GM19099 (cell line): ENCODE results near the gene PSMB7.

Source experiments
- POLR2A ChIP-seq: IDR thresholded peaks from 3 replicates; pipeline ENCODE4 v1.6.1; 2011; ENCODE audit warnings: low read depth; ENCODE audit not compliant: insufficient read length; ENCODE audit errors: extremely low read depth

PSMB7 gene

DNA sequence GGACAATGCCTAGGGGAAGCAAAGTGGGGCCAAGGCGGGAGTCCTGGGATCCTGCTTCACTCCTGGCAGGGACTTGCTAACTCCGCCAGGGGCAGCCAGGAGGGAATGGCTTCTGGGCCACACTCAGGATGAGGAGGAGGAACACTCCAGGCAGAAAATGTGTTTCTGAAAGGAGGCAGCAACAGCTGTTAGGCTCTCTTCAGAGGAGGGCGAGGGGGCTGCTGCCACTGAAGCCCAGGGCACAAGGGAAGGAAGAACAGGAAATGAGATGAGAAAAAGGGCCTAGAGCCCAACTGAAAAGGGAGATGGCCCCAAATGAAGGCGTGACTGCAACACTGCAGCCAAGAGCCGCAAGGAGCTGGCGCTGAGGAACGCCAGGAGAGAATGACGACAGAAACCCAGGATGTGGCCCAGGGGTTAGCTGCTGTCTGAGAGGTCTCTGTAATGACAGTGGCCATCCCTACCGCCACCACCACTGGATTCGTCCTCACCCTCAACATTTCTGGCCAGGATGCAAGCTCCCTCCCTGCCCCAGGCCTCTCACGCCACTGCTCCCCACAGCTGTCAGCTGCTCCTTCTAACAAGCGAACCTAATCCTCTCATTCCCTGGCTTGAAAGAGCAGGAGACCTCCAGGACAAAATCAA, 15.8 kb downstream of the PSMB7 start:
- no peak for TF ChIP-seq POLR2A

DNA sequence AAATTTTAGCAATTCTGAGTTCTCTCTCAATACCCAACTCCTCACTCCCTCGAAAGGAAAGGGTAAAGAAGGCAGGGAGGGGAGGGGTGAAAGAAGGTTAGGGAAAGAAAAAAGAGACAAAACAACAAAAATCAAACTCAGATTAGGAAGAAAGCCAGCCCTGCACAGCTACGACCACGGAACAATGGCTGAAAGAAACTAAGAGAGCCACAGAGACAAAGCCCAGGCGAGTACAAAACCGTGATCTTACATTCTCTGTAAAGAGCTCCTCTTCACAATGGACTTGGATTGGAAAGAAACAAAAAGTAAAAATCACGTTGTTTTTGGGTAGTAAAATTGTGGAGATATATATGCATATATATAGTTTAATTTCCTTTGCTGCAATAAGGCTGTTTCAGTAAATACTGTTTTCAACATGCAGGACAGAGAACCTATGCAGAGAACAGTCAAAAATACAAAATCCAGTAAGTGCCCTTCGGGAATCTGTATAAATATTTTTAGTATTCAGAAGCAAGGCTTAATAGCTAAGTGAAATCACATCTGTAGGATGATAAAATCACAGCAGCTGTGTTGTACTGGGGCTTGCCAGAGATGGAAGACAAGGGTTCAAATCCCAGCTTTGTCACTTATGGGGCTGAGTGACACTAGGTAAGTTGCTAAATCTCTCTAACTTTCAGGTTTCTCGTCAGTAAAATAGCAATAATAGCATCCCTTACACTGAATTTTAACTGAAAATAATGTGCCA, 16.9 kb downstream of the PSMB7 start:
- TF ChIP-seq POLR2A: no peak

DNA sequence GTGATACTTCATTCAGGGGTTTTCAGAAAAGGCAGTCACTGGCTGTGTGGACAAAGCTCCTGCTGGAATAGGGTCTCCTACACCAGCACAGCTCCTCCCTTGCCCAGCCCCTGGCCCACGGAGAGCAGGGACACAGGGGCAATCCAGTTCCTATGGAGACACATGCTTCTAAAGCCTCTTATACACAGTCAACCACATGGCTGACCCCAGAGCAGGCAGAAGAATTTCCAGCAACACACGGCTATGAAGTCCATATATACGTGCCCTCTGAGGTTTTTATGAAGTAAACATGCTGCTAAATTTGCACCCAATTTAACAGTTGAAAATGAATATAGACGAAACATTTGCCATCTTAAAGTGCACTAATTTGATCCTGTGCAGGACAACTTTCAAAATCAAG, 19.4 kb downstream of the PSMB7 start:
- no peak for TF ChIP-seq POLR2A

DNA sequence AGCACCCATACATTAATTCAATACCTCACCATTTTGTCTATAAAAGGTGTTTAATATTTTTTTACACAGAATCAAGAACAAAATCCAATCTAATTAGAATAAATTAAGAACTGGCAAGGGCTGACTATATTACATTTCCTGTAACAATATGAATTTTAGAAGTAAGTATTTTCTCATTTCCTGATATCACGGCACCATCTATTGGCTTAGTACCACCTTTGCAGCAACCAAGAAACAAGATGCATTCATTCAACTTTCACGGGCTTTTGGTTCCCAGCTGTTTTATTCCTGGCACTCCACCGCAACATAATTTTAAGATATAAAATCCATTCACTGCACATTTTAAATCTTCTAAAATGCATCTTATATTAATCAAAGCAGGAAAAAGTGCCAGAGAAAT, 20.6 kb downstream of the PSMB7 start:
- TF ChIP-seq POLR2A: no peak

DNA sequence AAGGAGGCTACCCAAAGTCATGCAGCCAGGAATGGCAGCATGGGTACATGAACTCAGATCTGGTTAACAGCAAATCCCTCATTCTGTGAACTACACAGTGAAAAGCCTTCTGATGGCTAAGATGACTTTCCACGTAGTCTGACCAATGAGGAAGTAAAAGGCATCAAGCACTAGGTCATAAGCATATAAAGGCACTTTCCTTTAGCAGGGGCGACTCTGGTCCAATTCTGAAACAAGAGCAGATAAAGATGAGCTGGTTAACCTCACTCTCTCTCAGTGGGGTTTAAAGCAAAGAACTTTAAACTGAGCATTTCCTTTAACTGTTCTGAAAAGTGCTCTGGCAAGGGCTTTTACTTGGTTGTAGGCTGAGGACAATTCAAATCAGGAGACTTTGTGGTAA, 21.1 kb downstream of the PSMB7 start:
- TF ChIP-seq POLR2A: no peak

DNA sequence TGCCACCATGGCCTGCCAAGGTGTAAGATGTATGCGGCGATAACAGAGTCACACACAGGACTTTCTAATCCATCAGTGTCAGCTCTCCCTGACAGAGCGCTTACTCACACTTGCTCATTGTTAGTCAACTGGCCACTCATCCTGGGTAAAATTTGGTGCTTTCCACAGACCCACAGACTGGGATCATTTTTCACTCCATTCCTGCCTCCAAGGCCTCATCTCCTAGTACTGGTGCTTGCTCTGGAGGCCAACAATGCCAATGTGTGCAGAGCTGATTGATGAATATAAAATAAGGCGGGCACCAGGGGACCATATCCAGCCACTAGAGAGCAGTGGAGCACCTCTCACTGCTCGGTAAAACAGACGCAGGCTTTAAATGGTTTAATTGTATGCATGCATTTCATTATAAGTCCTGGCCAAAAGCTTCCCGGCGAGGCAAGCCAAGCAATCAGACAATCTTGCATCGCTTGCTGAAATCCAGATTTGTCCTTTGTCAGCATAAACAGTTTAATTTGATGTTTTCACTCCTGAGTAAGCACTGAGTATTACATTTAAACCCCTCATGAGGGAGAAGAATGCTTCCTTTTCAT, 22.3 kb downstream of the PSMB7 start:
- TF ChIP-seq POLR2A: no peak

DNA sequence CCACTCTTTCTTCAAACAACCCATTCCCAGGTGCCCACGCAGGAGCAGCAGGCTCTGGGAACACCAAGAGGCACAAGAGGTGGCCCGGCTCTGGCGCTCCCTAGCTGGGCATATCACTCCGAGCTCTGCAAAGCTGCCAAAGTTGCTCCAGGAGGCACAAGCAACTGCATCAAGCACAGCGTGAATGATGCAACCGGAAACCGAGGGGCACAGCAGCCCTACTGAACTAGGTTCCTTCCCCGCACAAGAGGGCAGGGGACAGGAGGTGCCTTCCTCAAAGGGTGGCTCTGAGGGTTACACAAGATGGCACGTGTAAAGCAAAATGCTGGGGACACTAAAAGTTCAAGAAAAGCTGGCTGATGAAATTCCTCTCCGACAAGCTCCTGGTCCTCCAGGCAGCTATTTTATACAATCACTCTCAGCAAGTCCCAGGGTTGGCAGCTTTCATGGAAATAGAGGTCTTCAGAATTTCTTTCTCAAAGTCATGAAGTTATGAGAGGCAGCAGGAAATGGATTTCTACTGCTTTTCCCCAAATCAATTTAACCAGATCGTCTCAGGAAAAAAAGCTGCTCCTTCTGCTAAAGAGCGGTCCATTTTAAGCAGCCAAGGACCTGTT, 22.9 kb downstream of the PSMB7 start:
- TF ChIP-seq POLR2A: no peak

DNA sequence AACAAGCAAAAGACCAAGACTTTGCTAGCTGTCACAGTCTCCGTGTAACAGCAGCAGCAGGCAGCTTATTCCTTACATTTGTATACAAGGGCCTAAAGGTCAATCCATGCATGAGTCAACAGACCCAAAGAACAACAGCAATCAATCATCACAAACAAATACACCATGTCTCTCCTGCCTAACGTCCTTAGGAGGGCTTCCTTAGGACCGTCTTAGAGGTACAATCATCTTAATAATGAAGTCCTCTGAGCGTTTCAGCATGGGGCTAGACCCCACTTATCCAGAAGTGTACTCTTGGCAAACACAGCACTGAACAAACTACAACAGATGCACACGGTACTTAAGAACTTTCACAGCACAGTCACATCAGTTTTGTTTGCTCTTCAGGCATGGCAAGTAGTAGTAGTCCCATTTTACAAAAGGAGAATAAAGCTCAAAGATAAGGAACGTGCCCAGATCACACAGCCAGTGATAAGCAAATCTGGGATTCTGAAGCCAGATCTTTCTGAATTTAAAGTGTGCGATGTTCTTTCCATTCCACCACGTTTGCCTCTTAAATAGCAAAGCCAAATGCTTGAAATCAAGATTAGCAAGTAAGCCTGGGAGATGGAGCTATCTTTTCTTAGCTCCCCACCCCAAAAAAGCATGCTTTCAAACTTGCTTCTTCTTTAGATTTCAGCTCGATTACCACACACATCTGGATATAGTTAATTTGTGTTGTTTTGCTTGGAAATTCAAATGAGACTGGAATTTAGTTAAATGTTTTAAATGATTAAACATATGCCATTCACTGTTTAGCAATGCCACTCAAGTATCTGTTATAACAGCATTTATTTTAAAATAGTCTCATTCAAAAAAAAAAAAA, 24.2 kb downstream of the PSMB7 start:
- TF ChIP-seq POLR2A: no peak

DNA sequence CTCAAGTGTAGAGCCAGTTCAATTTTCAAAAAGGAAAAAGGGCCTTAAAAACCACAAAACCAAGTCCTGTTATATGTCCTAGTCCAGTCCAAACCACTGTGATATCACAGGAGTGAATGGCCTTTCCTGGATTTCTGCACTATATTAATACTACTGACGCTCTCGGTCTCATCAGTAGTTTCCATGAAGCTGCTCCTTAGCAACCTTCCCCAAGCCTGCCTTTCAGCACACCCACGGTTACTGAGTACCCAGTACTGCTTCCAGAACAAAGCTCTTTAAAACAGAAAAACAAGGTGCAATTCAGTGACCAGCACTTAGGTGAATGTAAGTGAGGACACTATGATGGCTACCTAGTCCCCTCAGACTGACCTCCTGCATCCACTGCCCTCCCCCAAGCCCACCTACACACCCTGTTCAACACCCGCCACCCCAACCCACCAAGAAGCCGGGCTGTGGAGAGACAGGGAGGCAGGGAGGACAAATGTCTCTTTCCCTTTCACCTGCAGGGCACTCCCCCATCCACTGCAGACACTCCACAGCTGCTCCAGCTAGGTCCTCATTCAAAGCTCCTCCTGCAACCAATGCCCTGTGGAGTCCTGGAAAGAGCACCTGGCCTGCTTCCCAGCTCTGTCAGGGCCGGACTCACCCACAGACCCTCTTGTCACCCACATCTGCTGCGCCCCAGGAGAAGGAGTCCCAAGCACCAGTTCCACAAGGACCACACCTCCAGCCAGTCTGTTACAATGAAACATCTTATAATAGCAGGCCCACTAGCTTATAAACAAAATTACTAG, 25.9 kb downstream of the PSMB7 start:
- TF ChIP-seq POLR2A: no peak

DNA sequence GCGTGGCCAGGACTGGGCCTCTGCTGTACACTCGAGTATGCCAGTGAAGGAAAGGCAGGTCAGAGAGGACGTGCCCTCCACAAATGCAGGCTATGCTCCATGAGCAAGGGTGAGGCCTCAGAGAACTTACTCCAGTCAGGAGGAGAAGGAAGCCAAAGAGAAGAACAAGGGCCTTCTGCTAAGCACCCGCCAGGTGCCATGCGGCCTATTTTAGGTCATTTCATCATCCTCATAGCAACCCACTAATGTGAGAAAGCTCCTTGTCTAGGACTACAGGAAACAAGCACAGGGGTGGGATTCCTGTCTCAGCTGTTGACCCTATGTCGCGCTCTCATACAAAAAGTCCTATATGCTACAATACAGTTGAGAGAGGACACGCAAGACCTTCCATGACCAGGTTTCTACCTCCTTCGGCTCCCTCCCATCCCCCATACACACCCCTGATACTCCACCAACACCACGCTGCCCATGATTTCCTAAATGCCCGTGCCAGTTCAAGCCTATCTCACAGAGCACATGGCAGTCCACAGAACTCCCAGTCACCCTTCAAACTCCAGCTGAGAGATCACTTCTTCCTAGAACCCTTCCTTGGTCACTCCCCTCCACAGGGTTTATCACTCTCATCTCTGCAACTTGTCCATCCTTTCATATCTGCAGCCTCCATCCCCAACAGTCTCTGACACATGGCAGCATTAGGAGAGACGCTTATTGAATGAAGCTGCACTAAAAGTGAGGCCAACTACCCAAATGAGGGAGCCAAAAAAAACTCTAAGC, 26.8 kb downstream of the PSMB7 start:
- TF ChIP-seq POLR2A: no peak

DNA sequence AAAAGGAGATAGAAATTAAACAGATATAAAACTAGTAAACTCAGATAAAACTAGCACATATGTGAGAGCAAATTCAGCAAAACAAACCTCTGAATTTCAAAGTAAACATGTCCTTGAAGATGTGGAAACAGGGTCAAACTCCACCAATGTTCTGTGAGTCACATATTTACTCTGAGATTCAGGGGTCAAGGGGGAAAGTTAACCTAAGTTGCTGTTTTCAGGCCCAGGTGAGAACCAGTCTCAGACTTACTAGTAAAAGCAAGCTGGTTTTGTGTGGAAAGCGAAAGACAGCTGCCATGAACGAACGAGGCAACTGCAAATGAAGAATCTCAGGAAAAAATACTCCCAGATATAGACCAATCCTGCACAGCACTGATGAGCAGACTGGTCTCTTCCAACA, 29.0 kb downstream of the PSMB7 start:
- no peak for TF ChIP-seq POLR2A

DNA sequence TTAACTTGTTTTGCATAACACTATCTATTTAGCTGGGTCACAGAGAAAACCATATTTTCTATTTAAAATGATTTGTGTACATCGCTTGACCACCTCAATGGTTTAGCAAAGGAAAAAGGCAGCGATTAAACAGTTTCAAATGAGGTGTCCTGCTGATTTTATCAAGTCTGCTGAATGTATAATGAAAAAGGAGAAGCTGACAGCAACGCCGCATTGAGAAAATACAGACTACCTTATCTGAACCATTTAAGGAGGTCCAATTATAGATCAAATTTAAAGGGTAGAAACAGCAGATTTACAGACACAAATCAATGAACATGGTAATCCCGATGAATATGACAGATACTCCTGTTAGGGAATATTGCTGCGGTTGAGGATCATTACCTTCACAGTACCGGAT, 29.6 kb downstream of the PSMB7 start:
- TF ChIP-seq POLR2A: no peak

DNA sequence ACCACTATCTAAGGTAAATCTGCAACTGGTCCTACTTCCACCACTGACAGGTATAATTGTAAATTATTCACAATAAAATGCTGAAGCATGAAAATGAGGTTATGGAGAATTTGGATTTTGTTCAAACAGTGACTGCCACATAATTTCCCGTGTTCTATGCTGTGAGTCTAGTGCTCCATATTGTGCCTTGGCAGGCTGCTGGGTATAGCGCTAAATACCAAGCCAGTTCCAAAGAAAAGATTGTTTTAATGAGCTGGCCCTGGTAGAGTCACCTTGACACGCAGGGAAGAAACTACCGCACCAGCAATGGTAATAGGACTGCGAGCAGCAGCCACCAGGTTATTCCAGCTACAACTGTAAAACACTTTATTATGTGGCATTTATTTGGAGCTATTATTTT, 30.4 kb downstream of the PSMB7 start:
- no peak for TF ChIP-seq POLR2A
